HG02610 (cell line): Measurements from ENCODE around the gene PABPN1.
"Not testable (repeated sequence)": the region's sequence is repeated elsewhere in the genome, so short reads cannot be mapped to it uniquely, and the experiment has no call there.

Source experiments
- ATAC-seq: cut with Tn5 transposase; IDR thresholded peaks from one replicate; pipeline ENCODE4 v1.9.1; 2021; ENCODE audit warnings: mild to moderate bottlenecking, moderate library complexity; ENCODE audit not compliant: unreplicated experiment

PABPN1 gene

GRCh38 chr14:23320584-23321571 lies at the start of gene PABPN1:
Gene PABPN1, plus strand, starts transcription at chr14:23321457. Its CDS starts 13 bp downstream, at chr14:23321470.
- ATAC-seq = peak; percentile 91

GRCh38 chr14:23275412-23275811 lies 45.8 kb upstream of the PABPN1 start:
- ATAC-seq = no peak

- ATAC-seq = no peak
These were observed 44.1 kb upstream of the PABPN1 start for GRCh38 chr14:23277189-23277588.

- not testable (repeated sequence) for ATAC-seq
These were observed 43.3 kb upstream of the PABPN1 start for GRCh38 chr14:23277928-23278327.

- no peak for ATAC-seq
These were observed 40.0 kb upstream of the PABPN1 start for GRCh38 chr14:23281247-23281646.

GRCh38 chr14:23284654-23285529 lies 36.4 kb upstream of the PABPN1 start:
- no peak for ATAC-seq

- ATAC-seq = peak; percentile 26
These were observed 35.7 kb upstream of the PABPN1 start for GRCh38 chr14:23285530-23286019.

GRCh38 chr14:23286020-23286901 lies 35.0 kb upstream of the PABPN1 start, which contains the start of gene HOMEZ:
Gene HOMEZ, minus strand, starts transcription at chr14:23286132. Its CDS starts 180 bp downstream, at chr14:23285952.
- peak; percentile 93 for ATAC-seq

- no peak for ATAC-seq
These were observed 34.3 kb upstream of the PABPN1 start for GRCh38 chr14:23286902-23287479.

GRCh38 chr14:23294734-23295561 lies 26.3 kb upstream of the PABPN1 start:
- no peak for ATAC-seq

- ATAC-seq = no peak
These were observed 25.1 kb upstream of the PABPN1 start for GRCh38 chr14:23296012-23296777.

- no peak for ATAC-seq
These were observed 24.2 kb upstream of the PABPN1 start for GRCh38 chr14:23297096-23297495.

GRCh38 chr14:23297611-23298277 lies 23.5 kb upstream of the PABPN1 start:
- no peak for ATAC-seq

GRCh38 chr14:23299211-23299957 lies 21.9 kb upstream of the PABPN1 start:
- no peak for ATAC-seq

- no peak for ATAC-seq
These were observed 21.1 kb upstream of the PABPN1 start for GRCh38 chr14:23299986-23300686.

GRCh38 chr14:23300687-23301223 lies 20.5 kb upstream of the PABPN1 start:
- ATAC-seq = no peak
